Activated CD8-positive, alpha-beta T cell treated with anti-CD3 and anti-CD28 coated beads for 36 hours (primary cell): Measurements from ENCODE around the gene PITPNC1. TPM values are rescaled to one million over a fixed set of nuclear protein-coding genes. Genes with fewer than 3 reads are reported as not detected.

Experiments used
- ATAC-seq: fragments of 200-7000 bp; cut with Tn5 transposase; one replicate; pipeline ENCODE4 v1.10.0; 2021; ENCODE audit warnings: mild to moderate bottlenecking, moderate library complexity
- CTCF ChIA-PET: fragments of 350-600 bp; sonication (Branson Sonifier 250); formaldehyde crosslinking; loops from one replicate; lab custom pipeline; 2021; ENCODE audit warnings: antibody characterized with exemption; lab: Charles Lee
- POLR2A ChIA-PET: fragments of 350-600 bp; sonication (Branson Sonifier 250); formaldehyde crosslinking; loops from one replicate; lab custom pipeline; 2021; ENCODE audit warnings: antibody characterized with exemption; lab: Charles Lee
- DNase-seq: peaks from one replicate; pipeline ENCODE4 v3.0.0-alpha.2; 2020
- H3K27ac Mint-ChIP-seq: one replicate; pipeline ENCODE4 v1.8.0; 2021; ENCODE audit warnings: mild to moderate bottlenecking, mixed read lengths
- H3K27me3 Mint-ChIP-seq: one replicate; pipeline ENCODE4 v1.8.0; 2021; ENCODE audit warnings: mixed read lengths
- H3K36me3 Mint-ChIP-seq: one replicate; pipeline ENCODE4 v1.8.0; 2021; ENCODE audit warnings: low read depth, mixed read lengths
- H3K4me1 Mint-ChIP-seq: one replicate; pipeline ENCODE4 v1.8.0; 2021; ENCODE audit warnings: low read depth, mixed read lengths
- H3K4me3 Mint-ChIP-seq: one replicate; pipeline ENCODE4 v1.8.0; 2021; ENCODE audit warnings: mild to moderate bottlenecking, moderate library complexity, mixed read lengths
- H3K9me3 Mint-ChIP-seq: one replicate; pipeline ENCODE4 v1.8.0; 2021; ENCODE audit warnings: mixed read lengths
- CTCF ChIP-seq: fragments of 200-600 bp; IDR thresholded peaks from one replicate; pipeline ENCODE4 v1.8.0; 2022; ENCODE audit warnings: antibody characterized with exemption, mild to moderate bottlenecking
- intact Hi-C: fragments of 100-400 bp; cut with micrococcal nuclease; formaldehyde crosslinking; loops from one replicate; pipeline ENCODE4 v1.10.0; 2022
- total RNA-seq, 2 experiments: library from RNA; stranded (reverse); gene quantifications; one replicate each; pipeline ENCODE4 v1.2.3, GENCODE V29; 2021

The PITPNC1 gene
- total RNA-seq, 2 experiments from 2014 or later = 51.8 to 56.3 TPM

GRCh38 chr17:67503739-67504138 lies 126.7 kb downstream of the PITPNC1 start:
- intact Hi-C loops = no loop called here
- ChIA-PET CTCF (no interaction called here), POLR2A (no interaction called here)
- Mint-ChIP-seq H3K27me3 (no peaks in the 10 kb centered on the region), H3K27ac (peak overlapping the region; percentile 26), H3K4me1 (peaks cover 70% of the 10 kb centered on the region), H3K9me3 (peaks cover 12% of the 10 kb centered on the region), H3K36me3 (peaks cover 16% of the 10 kb centered on the region), H3K4me3 (no peak overlapping the region)
- ATAC-seq (no peak), DNase-seq (no peak)
- TF ChIP-seq CTCF = no peak

GRCh38 chr17:67504182-67504581 lies 127.1 kb downstream of the PITPNC1 start:
- Mint-ChIP-seq H3K27me3 (no peaks in the 10 kb centered on the region), H3K36me3 (peaks cover 16% of the 10 kb centered on the region), H3K4me3 (no peak overlapping the region), H3K9me3 (peaks cover 12% of the 10 kb centered on the region), H3K4me1 (peaks cover 70% of the 10 kb centered on the region), H3K27ac (no peak overlapping the region)
- intact Hi-C loops = no loop called here
- no peak for TF ChIP-seq CTCF
- DNase-seq (no peak), ATAC-seq (no peak)
- CTCF ChIA-PET = no interaction called here
- POLR2A ChIA-PET = no interaction called here

- POLR2A ChIA-PET = no interaction called here
- CTCF ChIA-PET = no interaction called here
- ATAC-seq = peak; percentile 35
These were observed 129.9 kb downstream of the PITPNC1 start for GRCh38 chr17:67506966-67507365.

GRCh38 chr17:67509390-67510287 lies 132.6 kb downstream of the PITPNC1 start:
- ATAC-seq (peak; percentile 53), DNase-seq (no peak)
- intact Hi-C loops = no loop called here
- Mint-ChIP-seq H3K27ac (peak overlapping the region; percentile 21), H3K4me1 (peaks cover 42% of the 10 kb centered on the region), H3K27me3 (no peaks in the 10 kb centered on the region), H3K9me3 (peaks cover 12% of the 10 kb centered on the region), H3K4me3 (no peak overlapping the region), H3K36me3 (peaks cover 12% of the 10 kb centered on the region)
- POLR2A ChIA-PET = interaction anchor here (1.5 kb wide), 1 partner anchor 131 kb away, joined by 4 read pairs; no protein-coding TSS in a partner anchor
- CTCF ChIA-PET = interaction anchor here (0.6 to 0.7 kb wide), 2 partner anchors 19 to 34 kb away, joined by 3 read pairs; no protein-coding TSS in a partner anchor
- TF ChIP-seq CTCF = no peak

More at GRCh38 chr17:67506966-67507365, 129.9 kb downstream of the PITPNC1 start:
- Mint-ChIP-seq H3K4me3 (no peak overlapping the region), H3K36me3 (peaks cover 17% of the 10 kb centered on the region), H3K27me3 (no peaks in the 10 kb centered on the region), H3K4me1 (peaks cover 60% of the 10 kb centered on the region), H3K27ac (no peak overlapping the region), H3K9me3 (peaks cover 12% of the 10 kb centered on the region)
- no peak for DNase-seq
- no peak for TF ChIP-seq CTCF
- intact Hi-C loops = no loop called here

GRCh38 chr17:67511012-67511411 lies 133.9 kb downstream of the PITPNC1 start:
- no peak for TF ChIP-seq CTCF
- ChIA-PET POLR2A (interaction anchor here (1.1 to 1.5 kb wide), 2 partner anchors 133 to 136 kb away, joined by 4 read pairs; no protein-coding TSS in a partner anchor), CTCF (interaction anchor here (0.7 to 1.2 kb wide), 6 partner anchors 9 to 1801 kb away, joined by 3 to 5 read pairs (median 3); no protein-coding TSS in a partner anchor)
- no peaks in the 10 kb centered on the region for H3K27me3 Mint-ChIP-seq
- DNase-seq = no peak
- peaks cover 12% of the 10 kb centered on the region for H3K9me3 Mint-ChIP-seq
- no peak overlapping the region for H3K4me3 Mint-ChIP-seq
- intact Hi-C loops = no loop called here
- peaks cover 40% of the 10 kb centered on the region for H3K4me1 Mint-ChIP-seq
- no peak overlapping the region for H3K27ac Mint-ChIP-seq
- no peak for ATAC-seq
- H3K36me3 Mint-ChIP-seq = peaks cover 12% of the 10 kb centered on the region
